ENCODE measurements around the gene DHRS7. TPM values are rescaled to one million over a fixed set of nuclear protein-coding genes. Genes with fewer than 3 reads are reported as not detected.

Gene DHRS7
- total RNA-seq, 4 donors from 2014 or later: 64.5 to 108 (median 91.2) TPM

DNA sequence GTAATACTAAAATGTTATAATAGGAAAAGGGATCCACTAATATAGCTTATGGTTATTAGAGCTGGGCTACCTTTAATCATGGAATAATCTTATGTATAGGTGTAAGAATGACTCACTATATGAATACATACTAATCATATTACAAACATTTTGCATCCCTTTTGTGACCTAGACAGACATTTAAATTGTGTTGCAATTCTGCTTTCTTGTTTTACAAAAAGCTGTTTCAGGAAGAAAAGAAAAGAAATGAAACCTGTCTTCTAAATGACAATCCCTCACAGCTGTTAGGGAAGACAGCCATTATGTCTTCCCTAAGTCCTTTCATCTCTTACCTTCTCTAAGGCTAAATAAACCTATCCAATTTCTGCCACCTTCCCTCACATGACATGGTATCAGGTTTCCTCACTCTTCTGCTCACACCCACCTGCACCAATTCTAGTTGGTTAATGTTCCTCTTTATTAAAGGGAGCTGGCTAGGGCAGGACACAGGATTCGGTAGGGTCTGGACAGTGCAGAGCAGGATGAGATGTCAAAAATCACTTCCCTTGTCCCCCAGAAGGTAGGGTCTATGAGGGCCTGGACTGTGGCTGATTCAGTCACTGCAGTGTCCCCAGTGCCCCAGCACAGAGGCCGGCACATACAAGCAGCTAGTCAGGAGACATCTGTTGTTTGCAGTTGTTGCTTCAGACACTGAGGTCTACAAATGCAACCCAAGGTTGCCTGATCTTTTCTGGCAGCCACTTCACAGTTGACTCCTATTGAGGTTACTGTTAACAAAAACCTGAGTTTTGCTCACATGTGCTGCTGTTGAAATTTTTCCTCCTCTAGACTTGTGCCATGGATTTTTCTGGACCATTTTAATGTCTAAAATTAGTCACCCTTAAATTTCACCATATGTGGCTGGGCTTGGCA, 3.7 kb downstream of the DHRS7 start:
- no peak overlapping the region for H3K4me3 ChIP-seq
- H3K27me3 ChIP-seq: no peaks in the 10 kb centered on the region
- TF ChIP-seq POLR2A (IDR thresholded peaks at IDR 0.05): no peak
- TF ChIP-seq, protein P1, sequence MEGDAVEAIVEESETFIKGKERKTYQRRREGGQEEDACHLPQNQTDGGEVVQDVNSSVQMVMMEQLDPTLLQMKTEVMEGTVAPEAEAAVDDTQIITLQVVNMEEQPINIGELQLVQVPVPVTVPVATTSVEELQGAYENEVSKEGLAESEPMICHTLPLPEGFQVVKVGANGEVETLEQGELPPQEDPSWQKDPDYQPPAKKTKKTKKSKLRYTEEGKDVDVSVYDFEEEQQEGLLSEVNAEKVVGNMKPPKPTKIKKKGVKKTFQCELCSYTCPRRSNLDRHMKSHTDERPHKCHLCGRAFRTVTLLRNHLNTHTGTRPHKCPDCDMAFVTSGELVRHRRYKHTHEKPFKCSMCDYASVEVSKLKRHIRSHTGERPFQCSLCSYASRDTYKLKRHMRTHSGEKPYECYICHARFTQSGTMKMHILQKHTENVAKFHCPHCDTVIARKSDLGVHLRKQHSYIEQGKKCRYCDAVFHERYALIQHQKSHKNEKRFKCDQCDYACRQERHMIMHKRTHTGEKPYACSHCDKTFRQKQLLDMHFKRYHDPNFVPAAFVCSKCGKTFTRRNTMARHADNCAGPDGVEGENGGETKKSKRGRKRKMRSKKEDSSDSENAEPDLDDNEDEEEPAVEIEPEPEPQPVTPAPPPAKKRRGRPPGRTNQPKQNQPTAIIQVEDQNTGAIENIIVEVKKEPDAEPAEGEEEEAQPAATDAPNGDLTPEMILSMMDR (IDR thresholded peaks at IDR 0.05): no peak
- no peaks in the 10 kb centered on the region for H3K9me3 ChIP-seq
- H3K27ac ChIP-seq: peak overlapping the region in 1 of 2 donors; percentile 11
- peaks cover 0 to 5% of the 10 kb centered on the region in 2 donors for H3K4me1 ChIP-seq
- intact Hi-C loops (cut with DNase I; ENCODE audit: low total_unique reads): loop anchor here (10.0 kb wide), 1 partner anchor 67 kb away; the partner anchor contains the start of gene PCNX4
- peak in 1 of 2 donors; percentile 16 for DNase-seq
- no peaks in the 10 kb centered on the region for H3K36me3 ChIP-seq

DNA sequence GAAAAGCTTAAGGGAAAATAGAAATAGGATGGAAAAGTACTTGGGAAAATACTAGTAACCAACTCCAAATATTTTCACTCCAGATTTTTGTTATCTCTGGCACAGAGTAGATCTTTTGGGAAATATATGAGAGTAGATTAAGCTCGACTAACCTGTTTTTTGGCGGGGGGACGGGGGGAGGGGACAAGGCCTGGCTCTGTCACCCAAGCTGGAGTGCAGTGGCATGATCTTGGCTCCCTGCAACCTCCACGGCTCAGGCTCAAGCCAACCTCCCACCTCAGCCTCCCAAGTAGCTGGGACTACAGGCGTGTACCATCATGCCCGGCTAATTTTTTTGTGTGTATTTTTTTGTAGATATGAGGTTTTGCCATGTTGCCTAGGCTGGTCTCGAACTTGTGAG, 4.8 kb downstream of the DHRS7 start:
- intact Hi-C loops (cut with DNase I; ENCODE audit: low total_unique reads): loop anchor here (10.0 kb wide), 1 partner anchor 66 kb away; the partner anchor contains the start of gene PCNX4
- TF ChIP-seq POLR2A (IDR thresholded peaks at IDR 0.05): no peak
- TF ChIP-seq, protein P1 (IDR thresholded peaks at IDR 0.05): no peak
- Histone ChIP-seq H3K27me3 (no peaks in the 10 kb centered on the region), H3K36me3 (no peaks in the 10 kb centered on the region), H3K9me3 (no peaks in the 10 kb centered on the region), H3K4me1 (peaks cover 0 to 5% of the 10 kb centered on the region in 2 donors), H3K4me3 (no peak overlapping the region), H3K27ac (no peak overlapping the region)
- DNase-seq: no peak

DNA sequence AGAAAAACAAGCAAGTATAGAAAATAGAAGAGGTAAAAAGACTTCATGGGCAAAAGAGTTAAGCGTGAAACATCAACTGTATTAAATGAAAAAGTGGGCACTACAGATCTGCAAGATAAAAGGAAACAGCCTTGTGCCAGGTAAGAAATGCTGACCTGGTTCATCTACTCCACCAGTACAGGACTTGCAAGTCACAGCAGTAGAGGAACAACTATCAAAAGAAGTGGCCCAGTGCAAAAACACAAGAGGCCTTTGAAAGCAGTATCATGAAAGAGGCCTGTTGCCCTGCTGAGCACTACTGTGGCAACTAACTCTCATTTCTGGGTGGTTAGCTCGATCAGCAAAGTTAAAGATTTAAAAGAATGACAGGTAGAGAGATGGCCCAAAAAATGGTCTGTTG, 10.5 kb downstream of the DHRS7 start:
- Histone ChIP-seq H3K4me3 (no peak overlapping the region), H3K27ac (no peak overlapping the region), H3K4me1 (peaks cover 0 to 8% of the 10 kb centered on the region in 2 donors), H3K36me3 (no peaks in the 10 kb centered on the region), H3K27me3 (no peaks in the 10 kb centered on the region), H3K9me3 (no peaks in the 10 kb centered on the region)
- TF ChIP-seq POLR2A (IDR thresholded peaks at IDR 0.05): no peak
- TF ChIP-seq, protein P1 (IDR thresholded peaks at IDR 0.05): no peak
- intact Hi-C loops (cut with DNase I; ENCODE audit: low total_unique reads): no loop called here
- no peak for DNase-seq

DNA sequence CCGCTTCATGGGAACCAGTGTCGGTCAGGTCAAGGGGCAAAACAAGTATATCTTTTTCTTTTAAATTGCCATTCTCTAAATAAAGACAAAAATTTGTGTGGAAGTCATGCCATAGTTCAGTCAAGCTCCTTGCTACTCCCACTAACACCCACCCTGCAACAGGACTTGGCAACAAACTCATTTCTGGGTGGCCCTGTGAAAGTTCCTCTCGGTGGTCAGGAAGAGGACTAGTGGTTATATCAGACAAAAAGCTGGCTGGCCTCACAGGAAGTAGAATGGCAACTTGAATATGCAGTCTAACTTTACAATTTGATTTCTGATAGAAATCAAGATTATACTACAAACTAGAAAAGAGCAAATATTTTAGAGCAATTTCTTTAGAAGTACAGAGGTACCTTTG, 11.2 kb downstream of the DHRS7 start:
- no peak overlapping the region for H3K4me3 ChIP-seq

More for the DNA sequence above, 11.2 kb downstream of the DHRS7 start:
- H3K27ac ChIP-seq: no peak overlapping the region
- peaks cover 0 to 8% of the 10 kb centered on the region in 2 donors for H3K4me1 ChIP-seq
- H3K27me3 ChIP-seq: no peaks in the 10 kb centered on the region
- no peak for DNase-seq
- intact Hi-C loops (cut with DNase I; ENCODE audit: low total_unique reads): no loop called here
- TF ChIP-seq POLR2A (IDR thresholded peaks at IDR 0.05): no peak
- TF ChIP-seq, protein P1 (IDR thresholded peaks at IDR 0.05): no peak
- no peaks in the 10 kb centered on the region for H3K9me3 ChIP-seq
- no peaks in the 10 kb centered on the region for H3K36me3 ChIP-seq
